K562 (cell line): ENCODE results near the gene RARA. TPM values are rescaled to one million over a fixed set of nuclear protein-coding genes. Genes with fewer than 3 reads are reported as not detected.

Source experiments
- ATAC-seq: fragments of 200-7000 bp; cut with Tn5 transposase; 3 replicates; pipeline ENCODE4 v1.9.1; 2020; ENCODE audit warnings: moderate library complexity
- BruUV-seq: library from RNA; stranded (reverse); fragments of 400-500 nt; replicated peaks from 2 replicates; lab custom pipeline; 2021; lab: Mats Ljungman, UMichigan
- CTCF ChIA-PET: fragments of 300-600 bp; formaldehyde crosslinking; extraction: SDS; loops from one replicate; lab custom pipeline; 2021; ENCODE audit warnings: low intra/inter-chr PET ratio; lab: Yijun Ruan, JAX
- POLR2A ChIA-PET: fragments of 300-600, 350-650 bp; sonication (Branson Sonifier 250); formaldehyde crosslinking; extraction: SDS; loops from one replicate; lab custom pipeline; 2021; ENCODE audit warnings: antibody characterized with exemption, inconsistent platforms; lab: Yijun Ruan, JAX
- DNase-seq, 4 experiments: peaks; one replicate each; pipeline versions ENCODE4 v3.0.0 to v3.0.0-alpha.2; 2011 to 2018; ENCODE audit warnings: low spot score in 3 of 4, mixed read lengths in 3 of 4; ENCODE audit errors: extremely low read depth in 1 of 4
- FAIRE-seq: peaks from 2 replicates; lab custom pipeline; 2011; peaks lifted over from hg19 to GRCh38; lab: Jason Lieb, UNC
- H2AFZ ChIP-seq: 2 replicates; pipeline ENCODE4 v1.6.0; 2011; ENCODE audit warnings: low read depth, low read length, control low read depth, inconsistent platforms
- H3K27ac ChIP-seq: fragments of 200-600 bp; 3 replicates; pipeline ENCODE4 v1.8.0; 2011; ENCODE audit warnings: low read depth, mild to moderate bottlenecking, control low read depth, inconsistent platforms, low read length, moderate library complexity, mixed read lengths; ENCODE audit errors: extremely low read depth
- H3K27me3 ChIP-seq, 2 experiments: fragments of 300-600 bp in 1 of 2; 2 replicates in 1 of 2; 3 replicates in 1 of 2; pipeline versions ENCODE4 v1.6.0 to v1.8.0; 2011; ENCODE audit warnings: inconsistent platforms in 2 of 2, low read length in 2 of 2, mild to moderate bottlenecking in 1 of 2, mixed read lengths in 1 of 2, moderate library complexity in 1 of 2; ENCODE audit not compliant: control insufficient read depth in 2 of 2, insufficient read depth in 2 of 2
- H3K36me3 ChIP-seq: fragments of 300-600 bp; 3 replicates; pipeline ENCODE4 v1.8.0; 2011; ENCODE audit warnings: mild to moderate bottlenecking, low read length, inconsistent platforms; ENCODE audit not compliant: control insufficient read depth, insufficient read depth
- H3K4me1 ChIP-seq, 2 experiments: fragments of 200-600 bp in 1 of 2; replicated peaks in 1 of 2; 2 replicates in 1 of 2; 3 replicates in 1 of 2; pipeline versions ENCODE4 v1.5.1 to v1.8.0; 2011; ENCODE audit warnings: inconsistent platforms in 2 of 2, low read length in 2 of 2, mild to moderate bottlenecking in 1 of 2, mixed read lengths in 1 of 2, moderate library complexity in 1 of 2; ENCODE audit not compliant: control insufficient read depth in 2 of 2, insufficient read depth in 2 of 2
- H3K4me2 ChIP-seq: 2 replicates; pipeline ENCODE4 v1.6.1; 2011; ENCODE audit warnings: low read length, control low read depth, inconsistent platforms, mixed read lengths; ENCODE audit not compliant: insufficient read depth
- H3K4me3 ChIP-seq: fragments of 200-600 bp; sonication (generic), shearing (Covaris generic); 2 replicates; pipeline ENCODE4 v1.5.1; 2016; ENCODE audit warnings: control low read depth, inconsistent platforms
- H3K79me2 ChIP-seq: fragments of 200-600 bp; 3 replicates; pipeline ENCODE4 v1.8.0; 2011; ENCODE audit warnings: low read length, inconsistent platforms; ENCODE audit not compliant: control insufficient read depth, insufficient read depth
- H3K9ac ChIP-seq, 2 experiments: 2 replicates each; pipeline versions ENCODE4 v1.6.0 to v1.6.1; 2011; ENCODE audit warnings: low read depth in 2 of 2, low read length in 2 of 2, control low read depth in 1 of 2, inconsistent platforms in 1 of 2, mild to moderate bottlenecking in 1 of 2, mixed read lengths in 1 of 2; ENCODE audit not compliant: insufficient read depth in 1 of 2
- H3K9me1 ChIP-seq: one replicate; pipeline ENCODE4 v1.6.0; 2011; ENCODE audit warnings: inconsistent platforms, mild to moderate bottlenecking, low read length, moderate library complexity; ENCODE audit not compliant: control insufficient read depth, insufficient read depth
- H3K9me3 ChIP-seq: replicated peaks from 2 replicates; pipeline ENCODE4 v1.5.1; 2011; ENCODE audit warnings: low read depth, low read length, inconsistent platforms; ENCODE audit not compliant: control insufficient read depth, insufficient read depth
- H4K20me1 ChIP-seq: replicated peaks from 2 replicates; pipeline ENCODE4 v1.6.1; 2011; ENCODE audit warnings: low read length, inconsistent platforms, mixed read lengths; ENCODE audit not compliant: control insufficient read depth, insufficient read depth
- ATF4 ChIP-seq: fragments of 450-650 bp; formaldehyde crosslinking; IDR thresholded peaks from 2 replicates; pipeline ENCODE4 v1.4.0; 2022; ENCODE audit warnings: mild to moderate bottlenecking, moderate library complexity
- CBX3 ChIP-seq, 2 experiments: IDR thresholded peaks; 1 replicate in 1 of 2; 2 replicates in 1 of 2; pipeline ENCODE4 v1.6.1; 2012; ENCODE audit warnings: inconsistent platforms in 2 of 2, low read length in 2 of 2, borderline replicate concordance in 1 of 2, control low read depth in 1 of 2
- HSF4 ChIP-seq: fragments of 250-450 bp; sonication (Bioruptor Pico); IDR thresholded peaks from 2 replicates; pipeline ENCODE4 v2.1.2; 2022; ENCODE audit warnings: mild to moderate bottlenecking, moderate library complexity, borderline replicate concordance
- PCBP2 ChIP-seq: fragments of 200-400 bp; formaldehyde crosslinking; IDR thresholded peaks from 2 replicates; pipeline ENCODE4 v1.6.1; 2018; ENCODE audit warnings: low read length, low read depth, mild to moderate bottlenecking, moderate library complexity; ENCODE audit not compliant: poor library complexity, severe bottlenecking
- PHB ChIP-seq: fragments of 250-450 bp; sonication (Bioruptor Pico); IDR thresholded peaks from 2 replicates; pipeline ENCODE4 v1.5.0; 2021
- SP1 ChIP-seq: sonication (generic); formaldehyde crosslinking; IDR thresholded peaks from 2 replicates; pipeline ENCODE4 v1.8.1; 2022; ENCODE audit warnings: mild to moderate bottlenecking, missing genetic modification reagents
- SREBF1 ChIP-seq: fragments of 150-350 bp; IDR thresholded peaks from 2 replicates; pipeline ENCODE4 v1.6.1; 2014; ENCODE audit warnings: antibody characterized with exemption, low read depth, low read length, borderline replicate concordance
- SRSF1 ChIP-seq: fragments of 200-400 bp; formaldehyde crosslinking; IDR thresholded peaks from 2 replicates; pipeline ENCODE4 v1.6.1; 2017; ENCODE audit warnings: mild to moderate bottlenecking, low read depth, low read length, moderate library complexity
- SRSF3 ChIP-seq: fragments of 200-400 bp; formaldehyde crosslinking; IDR thresholded peaks from 2 replicates; pipeline ENCODE4 v1.6.1; 2016; ENCODE audit warnings: mild to moderate bottlenecking, low read length, moderate library complexity; ENCODE audit not compliant: insufficient read depth
- TAF1 ChIP-seq: IDR thresholded peaks from 2 replicates; pipeline ENCODE4 v1.6.1; 2011; ENCODE audit warnings: mild to moderate bottlenecking, low read length, moderate library complexity; ENCODE audit not compliant: insufficient read depth, control insufficient read depth, severe bottlenecking; ENCODE audit errors: extremely low read depth
- TBP ChIP-seq: optimal IDR thresholded peaks from 2 replicates; pipeline ENCODE3; 2011; ENCODE audit warnings: low read depth, low read length, improper control_type of control experiment
- WHSC1 ChIP-seq: IDR thresholded peaks from one replicate; pipeline ENCODE4 v1.6.1; 2012; ENCODE audit warnings: low read length, control low read depth, inconsistent platforms
- ZC3H4 ChIP-seq: sonication (generic); formaldehyde crosslinking; IDR thresholded peaks from 2 replicates; pipeline ENCODE4 v1.9.0; 2021; ENCODE audit warnings: missing genetic modification reagents, borderline replicate concordance
- ZNF24 ChIP-seq: fragments of 450-650 bp; IDR thresholded peaks from 2 replicates; pipeline ENCODE4 v1.6.1; 2016
- ZNF354B ChIP-seq: fragments of 250-450 bp; sonication (Bioruptor Pico); IDR thresholded peaks from 2 replicates; pipeline ENCODE4 v1.4.0; 2020
- WGBS: fragments of 100-300 bp; shearing (Covaris generic); methylation state at CpG from one replicate; pipeline ENCODE4 v1.1.6; 2016; ENCODE audit warnings: low coverage, mixed read lengths; ENCODE audit not compliant: insufficient coverage; ENCODE audit errors: missing lambda C conversion rate; 5-methylcytosine and 5-hydroxymethylcytosine counted together
- in situ Hi-C: fragments of 300-500 bp; cut with MboI; formaldehyde crosslinking; loops from 4 replicates; pipeline ENCODE4 v1.15.0; 2018; ENCODE audit warnings: inconsistent platforms, mixed read lengths
- intact Hi-C: fragments of 100-400 bp; cut with micrococcal nuclease; formaldehyde crosslinking; loops from 2 replicates; pipeline ENCODE4 v1.14.2; 2022
- polyA plus RNA-seq, 8 experiments: library from polyadenylated mRNA; depleted of rRNA in 4 of 8; stranded (reverse) in 5 of 8; unstranded in 3 of 8; fragments of >200 nt; fragmentation: Nextera tagmentation in 2 of 8; fragmentation: Illumina TruSeq in 1 of 8; extraction: Ambion mirVana in 2 of 8; extraction: Trizol in 1 of 8; gene quantifications; 2 replicates each; pipeline versions ENCODE4 v1.2.1 to v1.2.3, GENCODE V29; 2011 to 2014; ENCODE audit warnings: inconsistent platforms in 1 of 8, missing spikeins in 1 of 8
- total RNA-seq, 7 experiments: library from RNA; depleted of rRNA in 6 of 7; stranded (reverse); fragments of >200 nt in 6 of 7; fragmentation: Illumina TruSeq in 2 of 7; extraction: Trizol in 2 of 7; gene quantifications; 2 replicates each; pipeline versions ENCODE4 v1.2.1 to v1.2.3, GENCODE V29; 2011 to 2021; ENCODE audit warnings: low replicate concordance in 1 of 7
- TF ChIP-seq, protein P1 (sequence below): fragments of 250-450 bp; sonication (Bioruptor Pico); IDR thresholded peaks from 2 replicates; pipeline ENCODE4 v1.5.0; 2020; ENCODE audit warnings: mild to moderate bottlenecking, borderline replicate concordance
- TF ChIP-seq, protein P2 (sequence below): fragments of 250-450 bp; sonication (Bioruptor Pico); IDR thresholded peaks from 2 replicates; pipeline ENCODE4 v1.6.1; 2021; ENCODE audit warnings: mild to moderate bottlenecking

Gene RARA
- total and polyA plus RNA-seq, 9 of the 15 experiments (the other 6 are each of a cell fraction or from before 2014, with no cell fraction given), result 0.10 to 28.0 (median 7.9) TPM

DNA sequence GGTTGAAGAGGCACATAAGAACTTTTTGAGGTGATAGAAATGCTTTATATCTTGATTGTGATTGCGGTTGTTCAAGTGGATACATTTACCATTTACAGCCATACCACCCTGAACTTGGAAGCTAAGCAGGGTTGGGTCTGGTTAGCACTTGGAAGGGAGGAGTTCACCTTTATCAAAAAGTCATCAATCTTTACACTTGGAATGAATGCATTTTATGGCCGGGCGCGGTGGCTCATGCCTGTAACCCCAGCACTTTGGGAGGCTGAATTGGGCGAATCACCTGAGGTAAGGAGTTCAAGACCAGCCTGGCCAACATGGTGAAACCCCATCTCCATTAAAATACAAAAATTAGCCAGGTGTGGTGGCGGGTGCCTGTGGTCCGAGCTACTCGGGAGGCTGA, 65.0 kb downstream of the RARA start:
- no peak for FAIRE-seq
- H3K36me3 ChIP-seq, result no peaks in the 10 kb centered on the region
- WGBS, result 23% methylated on average over 8 of the region's 8 CpGs
- H3K4me3 ChIP-seq, result no peak overlapping the region
- no peak for DNase-seq
- H3K27ac ChIP-seq, result no peak overlapping the region
- intact Hi-C loops, result no loop called here
- TF ChIP-seq ATF4 (CRISPR knock-in tag) (no peak), PCBP2 (no peak), SRSF3 (no peak), PHB (no peak), TBP (no peak), SP1 (no peak), ZNF354B (CRISPR knock-in tag) (no peak), WHSC1 (no peak), ZC3H4 (CRISPR knock-in tag) (no peak), SREBF1 (no peak), SRSF1 (no peak), ZNF24 (no peak), TAF1 (no peak), HSF4 (CRISPR knock-in tag) (no peak), CBX3 (IDR thresholded peaks at IDR 0.05; ENCODE audit: borderline replicate concordance in 1 of 2, low read length in 2 of 2) (no peak)
- TF ChIP-seq, protein P1, sequence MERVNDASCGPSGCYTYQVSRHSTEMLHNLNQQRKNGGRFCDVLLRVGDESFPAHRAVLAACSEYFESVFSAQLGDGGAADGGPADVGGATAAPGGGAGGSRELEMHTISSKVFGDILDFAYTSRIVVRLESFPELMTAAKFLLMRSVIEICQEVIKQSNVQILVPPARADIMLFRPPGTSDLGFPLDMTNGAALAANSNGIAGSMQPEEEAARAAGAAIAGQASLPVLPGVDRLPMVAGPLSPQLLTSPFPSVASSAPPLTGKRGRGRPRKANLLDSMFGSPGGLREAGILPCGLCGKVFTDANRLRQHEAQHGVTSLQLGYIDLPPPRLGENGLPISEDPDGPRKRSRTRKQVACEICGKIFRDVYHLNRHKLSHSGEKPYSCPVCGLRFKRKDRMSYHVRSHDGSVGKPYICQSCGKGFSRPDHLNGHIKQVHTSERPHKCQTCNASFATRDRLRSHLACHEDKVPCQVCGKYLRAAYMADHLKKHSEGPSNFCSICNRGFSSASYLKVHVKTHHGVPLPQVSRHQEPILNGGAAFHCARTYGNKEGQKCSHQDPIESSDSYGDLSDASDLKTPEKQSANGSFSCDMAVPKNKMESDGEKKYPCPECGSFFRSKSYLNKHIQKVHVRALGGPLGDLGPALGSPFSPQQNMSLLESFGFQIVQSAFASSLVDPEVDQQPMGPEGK (CRISPR knock-in tag), result no peak
- TF ChIP-seq, protein P2, sequence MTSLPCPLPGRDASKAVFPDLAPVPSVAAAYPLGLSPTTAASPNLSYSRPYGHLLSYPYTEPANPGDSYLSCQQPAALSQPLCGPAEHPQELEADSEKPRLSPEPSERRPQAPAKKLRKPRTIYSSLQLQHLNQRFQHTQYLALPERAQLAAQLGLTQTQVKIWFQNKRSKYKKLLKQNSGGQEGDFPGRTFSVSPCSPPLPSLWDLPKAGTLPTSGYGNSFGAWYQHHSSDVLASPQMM, result no peak
- TF ChIP-seq, all 486 proteins: peak for 0
- no peak overlapping the region for H3K4me2 ChIP-seq
- no TSS peak for BruUV-seq
- H3K9me1 ChIP-seq, result no peaks in the 10 kb centered on the region
- H3K27me3 ChIP-seq, result no peaks in the 10 kb centered on the region
- POLR2A ChIA-PET, result interaction anchor here (0.6 kb wide), 1 partner anchor 42 kb away, joined by 3 read pairs; no protein-coding TSS in a partner anchor
- CTCF ChIA-PET, result no interaction called here
- no peak overlapping the region for H2AFZ ChIP-seq
- in situ Hi-C loops, result no loop called here
- no peak overlapping the region for H3K9ac ChIP-seq
- no peaks in the 10 kb centered on the region for H4K20me1 ChIP-seq
- no peak for ATAC-seq
- H3K9me3 ChIP-seq, result no peaks in the 10 kb centered on the region; the same call in 1 of the 2 replicates
- H3K4me1 ChIP-seq, result peaks cover 4 to 8% of the 10 kb centered on the region in 2 experiments; a peak in 3 of 5 replicates
- no peaks in the 10 kb centered on the region for H3K79me2 ChIP-seq
